SH-SY5Y (cell line): ENCODE results near the gene NKAIN2.

Experiments
- GATA2 ChIP-seq: IDR thresholded peaks from 2 replicates; pipeline ENCODE4 v1.6.1; 2011; ENCODE audit warnings: mild to moderate bottlenecking, low read depth, low read length
- GATA3 ChIP-seq: IDR thresholded peaks from 2 replicates; pipeline ENCODE4 v1.6.1; 2011; ENCODE audit warnings: low read depth, mild to moderate bottlenecking, low read length, moderate library complexity

GRCh38 chr6:124797224-124797623 is 993.6 kb downstream of the NKAIN2 start:
- no peak for TF ChIP-seq GATA2
- TF ChIP-seq GATA3 = no peak
